Measurements from ENCODE around the gene OR7G2. TPM values are rescaled to one million over a fixed set of nuclear protein-coding genes. Genes with fewer than 3 reads are reported as not detected.
"Not testable (repeated sequence)": the region's sequence is repeated elsewhere in the genome, so short reads cannot be mapped to it uniquely, and the experiment has no call there.

Gene OR7G2
- total RNA-seq, 1 experiment from 2014 or later, result not detected

DNA sequence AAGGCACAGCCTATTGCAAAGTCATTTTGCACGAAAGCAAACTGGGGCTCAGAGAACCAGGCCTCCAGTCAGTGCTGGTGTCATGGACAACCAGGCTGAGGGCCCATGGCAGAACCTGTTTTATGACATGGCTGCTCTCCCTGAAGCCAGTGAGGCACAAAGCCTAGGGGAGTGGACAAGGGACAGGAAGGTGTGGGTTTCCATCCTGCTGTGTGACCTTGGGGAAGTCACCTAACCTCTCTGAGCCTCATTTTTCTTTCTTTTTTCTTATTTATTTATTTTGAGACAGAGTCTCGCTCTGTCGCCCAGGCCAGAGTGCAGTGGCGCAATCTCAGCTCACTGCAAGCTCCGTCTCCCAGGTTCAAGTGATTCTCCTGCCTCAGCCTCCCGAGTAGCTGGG lies 35.6 kb downstream of the OR7G2 start:
- in situ Hi-C loops (cut with HindIII; ENCODE audit: low pct_unique_long_range_greater_than_20kb, low sequenced_read_pairs), result not testable (repeated sequence)
- peak overlapping the region; percentile 78 for H3K27ac ChIP-seq (ENCODE audit: low read length)
- H3K4me1 ChIP-seq (ENCODE audit: control insufficient read depth, insufficient read depth, low read length), result peaks cover 32% of the 10 kb centered on the region

DNA sequence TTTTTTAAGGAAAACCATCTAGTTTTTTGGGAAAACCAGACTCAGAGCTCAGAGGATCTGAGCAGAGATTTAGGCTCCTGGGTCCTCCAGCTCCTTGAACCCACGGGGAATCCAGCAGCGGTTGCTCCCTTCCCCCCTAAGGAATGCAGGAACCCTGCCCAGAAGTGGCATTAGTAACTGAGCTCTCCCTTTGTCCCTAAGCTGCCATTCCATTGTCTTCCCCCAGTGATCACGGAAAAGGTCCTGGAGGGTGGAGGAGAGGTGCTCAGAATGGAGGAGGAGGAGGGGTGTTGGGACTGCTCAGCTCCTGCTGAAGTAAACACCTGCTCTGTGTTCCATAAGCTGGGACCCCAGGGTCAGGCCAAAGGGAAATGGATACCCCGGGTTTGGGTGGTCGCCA lies 37.2 kb downstream of the OR7G2 start:
- ChIA-PET POLR2A (no interaction called here), CTCF (no interaction called here)
- Histone ChIP-seq H3K4me1 (ENCODE audit: control insufficient read depth, insufficient read depth, low read length) (peaks cover 22% of the 10 kb centered on the region), H3K27ac (ENCODE audit: low read length) (peak overlapping the region; percentile 77), H3K4me3 (ENCODE audit: low read depth in 2 of 2, low read length in 2 of 2) (no peak overlapping the region), H3K27me3 (ENCODE audit: control insufficient read depth, insufficient read depth, low read length) (no peaks in the 10 kb centered on the region), H3K9me3 (ENCODE audit: control insufficient read depth, insufficient read depth, low read depth, low read length) (no peaks in the 10 kb centered on the region), H3K36me3 (ENCODE audit: control insufficient read depth, insufficient read depth, low read length) (no peaks in the 10 kb centered on the region)
- no peak for DNase-seq (ENCODE audit: low read depth, low spot score)
- ATAC-seq, result peak; percentile 77
- in situ Hi-C loops (cut with HindIII; ENCODE audit: low pct_unique_long_range_greater_than_20kb, low sequenced_read_pairs), result no loop called here
- intact Hi-C loops (cut with micrococcal nuclease; ENCODE audit: unreplicated experiment), result loop anchor here (10.0 kb wide), 2 partner anchors 255 to 415 kb away; no protein-coding TSS in a partner anchor
- no TSS peak for BruUV-seq (replicated peaks)
- no peak for TF ChIP-seq TCF7L2 (IDR thresholded peaks at IDR 0.05; ENCODE audit: low read depth, low read length)
- no peak for TF ChIP-seq POLR2AphosphoS5 (IDR thresholded peaks at IDR 0.05; ENCODE audit: low read depth, low read length)
- no peak for TF ChIP-seq SIN3A (IDR thresholded peaks at IDR 0.05; ENCODE audit: borderline replicate concordance, insufficient read depth, low read depth, low read length)
- TF ChIP-seq, protein P1, sequence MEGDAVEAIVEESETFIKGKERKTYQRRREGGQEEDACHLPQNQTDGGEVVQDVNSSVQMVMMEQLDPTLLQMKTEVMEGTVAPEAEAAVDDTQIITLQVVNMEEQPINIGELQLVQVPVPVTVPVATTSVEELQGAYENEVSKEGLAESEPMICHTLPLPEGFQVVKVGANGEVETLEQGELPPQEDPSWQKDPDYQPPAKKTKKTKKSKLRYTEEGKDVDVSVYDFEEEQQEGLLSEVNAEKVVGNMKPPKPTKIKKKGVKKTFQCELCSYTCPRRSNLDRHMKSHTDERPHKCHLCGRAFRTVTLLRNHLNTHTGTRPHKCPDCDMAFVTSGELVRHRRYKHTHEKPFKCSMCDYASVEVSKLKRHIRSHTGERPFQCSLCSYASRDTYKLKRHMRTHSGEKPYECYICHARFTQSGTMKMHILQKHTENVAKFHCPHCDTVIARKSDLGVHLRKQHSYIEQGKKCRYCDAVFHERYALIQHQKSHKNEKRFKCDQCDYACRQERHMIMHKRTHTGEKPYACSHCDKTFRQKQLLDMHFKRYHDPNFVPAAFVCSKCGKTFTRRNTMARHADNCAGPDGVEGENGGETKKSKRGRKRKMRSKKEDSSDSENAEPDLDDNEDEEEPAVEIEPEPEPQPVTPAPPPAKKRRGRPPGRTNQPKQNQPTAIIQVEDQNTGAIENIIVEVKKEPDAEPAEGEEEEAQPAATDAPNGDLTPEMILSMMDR (IDR thresholded peaks at IDR 0.05), result no peak
- TF ChIP-seq, protein P2, sequence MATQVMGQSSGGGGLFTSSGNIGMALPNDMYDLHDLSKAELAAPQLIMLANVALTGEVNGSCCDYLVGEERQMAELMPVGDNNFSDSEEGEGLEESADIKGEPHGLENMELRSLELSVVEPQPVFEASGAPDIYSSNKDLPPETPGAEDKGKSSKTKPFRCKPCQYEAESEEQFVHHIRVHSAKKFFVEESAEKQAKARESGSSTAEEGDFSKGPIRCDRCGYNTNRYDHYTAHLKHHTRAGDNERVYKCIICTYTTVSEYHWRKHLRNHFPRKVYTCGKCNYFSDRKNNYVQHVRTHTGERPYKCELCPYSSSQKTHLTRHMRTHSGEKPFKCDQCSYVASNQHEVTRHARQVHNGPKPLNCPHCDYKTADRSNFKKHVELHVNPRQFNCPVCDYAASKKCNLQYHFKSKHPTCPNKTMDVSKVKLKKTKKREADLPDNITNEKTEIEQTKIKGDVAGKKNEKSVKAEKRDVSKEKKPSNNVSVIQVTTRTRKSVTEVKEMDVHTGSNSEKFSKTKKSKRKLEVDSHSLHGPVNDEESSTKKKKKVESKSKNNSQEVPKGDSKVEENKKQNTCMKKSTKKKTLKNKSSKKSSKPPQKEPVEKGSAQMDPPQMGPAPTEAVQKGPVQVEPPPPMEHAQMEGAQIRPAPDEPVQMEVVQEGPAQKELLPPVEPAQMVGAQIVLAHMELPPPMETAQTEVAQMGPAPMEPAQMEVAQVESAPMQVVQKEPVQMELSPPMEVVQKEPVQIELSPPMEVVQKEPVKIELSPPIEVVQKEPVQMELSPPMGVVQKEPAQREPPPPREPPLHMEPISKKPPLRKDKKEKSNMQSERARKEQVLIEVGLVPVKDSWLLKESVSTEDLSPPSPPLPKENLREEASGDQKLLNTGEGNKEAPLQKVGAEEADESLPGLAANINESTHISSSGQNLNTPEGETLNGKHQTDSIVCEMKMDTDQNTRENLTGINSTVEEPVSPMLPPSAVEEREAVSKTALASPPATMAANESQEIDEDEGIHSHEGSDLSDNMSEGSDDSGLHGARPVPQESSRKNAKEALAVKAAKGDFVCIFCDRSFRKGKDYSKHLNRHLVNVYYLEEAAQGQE (IDR thresholded peaks at IDR 0.05; ENCODE audit: insufficient read depth in 1 of 2, low read depth in 2 of 2, low read length in 1 of 2), result no peak

More for the DNA sequence above, 35.6 kb downstream of the OR7G2 start:
- H3K9me3 ChIP-seq (ENCODE audit: control insufficient read depth, insufficient read depth, low read depth, low read length); DNase-seq (ENCODE audit: low read depth, low spot score); BruUV-seq (replicated peaks); H3K4me3 ChIP-seq (ENCODE audit: low read depth in 2 of 2, low read length in 2 of 2); H3K36me3 ChIP-seq (ENCODE audit: control insufficient read depth, insufficient read depth, low read length); ATAC-seq; POLR2A ChIA-PET; H3K27me3 ChIP-seq (ENCODE audit: control insufficient read depth, insufficient read depth, low read length); CTCF ChIA-PET: not testable (repeated sequence)
- intact Hi-C loops (cut with micrococcal nuclease; ENCODE audit: unreplicated experiment), result loop anchor here (10.0 kb wide), 2 partner anchors 257 to 417 kb away; no protein-coding TSS in a partner anchor

DNA sequence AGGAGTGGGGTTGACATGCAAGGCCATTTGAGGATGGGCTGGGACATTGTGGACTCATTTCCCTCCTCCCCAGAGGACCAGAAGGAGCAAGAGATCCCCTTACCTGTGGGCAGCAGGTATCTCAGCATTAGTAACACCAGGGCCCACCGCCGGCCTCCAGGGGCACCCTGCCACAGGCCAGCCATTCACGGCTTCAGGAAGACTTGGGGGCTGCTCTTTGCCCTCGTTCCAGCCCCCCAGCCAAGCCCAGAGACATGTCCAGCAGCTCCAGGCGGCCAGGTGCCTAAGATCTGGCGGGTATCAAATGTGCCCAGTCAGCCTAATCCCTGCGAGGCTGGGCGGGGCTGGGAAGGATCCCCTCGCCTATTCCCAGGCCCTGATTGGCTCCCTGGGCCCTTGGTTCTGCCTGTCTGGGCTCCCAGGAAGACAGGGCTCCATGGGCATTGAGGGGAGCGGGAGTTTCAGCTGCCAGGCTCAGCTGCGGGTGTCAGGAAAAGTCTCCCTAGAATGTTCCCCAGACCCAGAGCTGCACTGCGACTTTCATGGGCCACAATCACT lies 41.7 kb downstream of the OR7G2 start:
- TF ChIP-seq SIN3A (IDR thresholded peaks at IDR 0.05; ENCODE audit: borderline replicate concordance, insufficient read depth, low read depth, low read length), result no peak
- TF ChIP-seq TCF7L2 (IDR thresholded peaks at IDR 0.05; ENCODE audit: low read depth, low read length), result no peak
- TF ChIP-seq, protein P1 (IDR thresholded peaks at IDR 0.05), result no peak
- TF ChIP-seq, protein P2 (IDR thresholded peaks at IDR 0.05; ENCODE audit: insufficient read depth in 1 of 2, low read depth in 2 of 2, low read length in 1 of 2), result no peak
- TF ChIP-seq POLR2AphosphoS5 (IDR thresholded peaks at IDR 0.05; ENCODE audit: low read depth, low read length), result no peak
- ChIA-PET CTCF (interaction anchor here (0.6 kb wide), 1 partner anchor 624 kb away, joined by 3 read pairs; no protein-coding TSS in a partner anchor), POLR2A (no interaction called here)
- peaks cover 10% of the 10 kb centered on the region for H3K4me1 ChIP-seq (ENCODE audit: control insufficient read depth, insufficient read depth, low read length)
- no peak overlapping the region for H3K27ac ChIP-seq (ENCODE audit: low read length)
- no peaks in the 10 kb centered on the region for H3K36me3 ChIP-seq (ENCODE audit: control insufficient read depth, insufficient read depth, low read length)
- H3K4me3 ChIP-seq (ENCODE audit: low read depth in 2 of 2, low read length in 2 of 2), result no peak overlapping the region
- in situ Hi-C loops (cut with HindIII; ENCODE audit: low pct_unique_long_range_greater_than_20kb, low sequenced_read_pairs) (no loop called here), intact Hi-C loops (cut with micrococcal nuclease; ENCODE audit: unreplicated experiment) (no loop called here)
- BruUV-seq (replicated peaks), result no TSS peak
- H3K9me3 ChIP-seq (ENCODE audit: control insufficient read depth, insufficient read depth, low read depth, low read length), result no peaks in the 10 kb centered on the region
- ATAC-seq, result no peak
- no peaks in the 10 kb centered on the region for H3K27me3 ChIP-seq (ENCODE audit: control insufficient read depth, insufficient read depth, low read length)
- no peak for DNase-seq (ENCODE audit: low read depth, low spot score)
